ENCODE results near the gene OCA2.
A peak's percentile ranks its signal among the peaks of the same experiment; 100 is the strongest.

OCA2 gene

GRCh38 chr15:27807335-27807734 lies 291.8 kb downstream of the OCA2 start:
- no peak overlapping the region for H3K27ac Mint-ChIP-seq
- peaks cover 8% of the 10 kb centered on the region for H3K9me3 Mint-ChIP-seq
- H3K4me3 Mint-ChIP-seq = no peak overlapping the region
- H3K4me1 Mint-ChIP-seq = no peaks in the 10 kb centered on the region
- no peaks in the 10 kb centered on the region for H3K36me3 Mint-ChIP-seq
- no peak for ATAC-seq
- no peak for DNase-seq (ENCODE audit: low spot score in 2 of 2)

- H3K4me3 Mint-ChIP-seq = no peak overlapping the region
- H3K36me3 Mint-ChIP-seq = no peaks in the 10 kb centered on the region
- ATAC-seq (no peak), DNase-seq (ENCODE audit: low spot score in 2 of 2) (no peak)
- no peak overlapping the region for H3K27ac Mint-ChIP-seq
- H3K9me3 Mint-ChIP-seq = peaks cover 8% of the 10 kb centered on the region
- H3K4me1 Mint-ChIP-seq = no peaks in the 10 kb centered on the region
These were observed 292.7 kb downstream of the OCA2 start for GRCh38 chr15:27806396-27806795.

GRCh38 chr15:27805261-27806220 lies 293.6 kb downstream of the OCA2 start:
- H3K4me1 Mint-ChIP-seq = no peaks in the 10 kb centered on the region
- H3K27ac Mint-ChIP-seq = no peak overlapping the region
- H3K36me3 Mint-ChIP-seq = no peaks in the 10 kb centered on the region
- ATAC-seq = peak; percentile 13
- H3K9me3 Mint-ChIP-seq = peaks cover 8% of the 10 kb centered on the region
- H3K4me3 Mint-ChIP-seq = no peak overlapping the region
- DNase-seq (ENCODE audit: low spot score in 2 of 2) = no peak

- no peaks in the 10 kb centered on the region for H3K4me1 Mint-ChIP-seq
- H3K4me3 Mint-ChIP-seq = no peak overlapping the region
- peaks cover 12% of the 10 kb centered on the region for H3K9me3 Mint-ChIP-seq
- H3K27ac Mint-ChIP-seq = no peak overlapping the region
- no peaks in the 10 kb centered on the region for H3K36me3 Mint-ChIP-seq
- ATAC-seq = no peak
- DNase-seq (ENCODE audit: low spot score in 2 of 2) = no peak
These were observed 294.4 kb downstream of the OCA2 start for GRCh38 chr15:27804569-27805260.

GRCh38 chr15:27798807-27799206 lies 300.3 kb downstream of the OCA2 start:
- no peak overlapping the region for H3K4me3 Mint-ChIP-seq
- H3K9me3 Mint-ChIP-seq = peaks cover 7% of the 10 kb centered on the region
- H3K27ac Mint-ChIP-seq = no peak overlapping the region
- no peaks in the 10 kb centered on the region for H3K36me3 Mint-ChIP-seq
- no peak for DNase-seq (ENCODE audit: low spot score in 2 of 2)
- ATAC-seq = no peak
- H3K4me1 Mint-ChIP-seq = no peaks in the 10 kb centered on the region

- ATAC-seq (no peak), DNase-seq (ENCODE audit: low spot score in 2 of 2) (no peak)
- Mint-ChIP-seq H3K9me3 (peaks cover 7% of the 10 kb centered on the region), H3K27ac (no peak overlapping the region), H3K4me1 (no peaks in the 10 kb centered on the region), H3K36me3 (no peaks in the 10 kb centered on the region), H3K4me3 (no peak overlapping the region)
These were observed 301.4 kb downstream of the OCA2 start for GRCh38 chr15:27797765-27798164.

- DNase-seq (ENCODE audit: low spot score in 2 of 2) (no peak), ATAC-seq (peak; percentile 24)
- Mint-ChIP-seq H3K9me3 (peaks cover 12% of the 10 kb centered on the region), H3K4me3 (no peak overlapping the region), H3K4me1 (no peaks in the 10 kb centered on the region), H3K27ac (no peak overlapping the region), H3K36me3 (no peaks in the 10 kb centered on the region)
These were observed 302.5 kb downstream of the OCA2 start for GRCh38 chr15:27796405-27797320.

GRCh38 chr15:27792756-27793264 lies 306.3 kb downstream of the OCA2 start:
- peaks cover 8% of the 10 kb centered on the region for H3K9me3 Mint-ChIP-seq
- H3K4me3 Mint-ChIP-seq = no peak overlapping the region
- no peak for ATAC-seq

GRCh38 chr15:27790270-27790669 lies 308.8 kb downstream of the OCA2 start:
- H3K4me3 Mint-ChIP-seq = no peak overlapping the region

More at GRCh38 chr15:27792756-27793264, 306.3 kb downstream of the OCA2 start:
- Mint-ChIP-seq H3K27ac (no peak overlapping the region), H3K36me3 (no peaks in the 10 kb centered on the region), H3K4me1 (no peaks in the 10 kb centered on the region)
- DNase-seq (ENCODE audit: low spot score in 2 of 2) = no peak

GRCh38 chr15:27787931-27788330 lies 311.2 kb downstream of the OCA2 start:
- Mint-ChIP-seq H3K36me3 (no peaks in the 10 kb centered on the region), H3K27ac (no peak overlapping the region), H3K9me3 (peaks cover 10% of the 10 kb centered on the region), H3K4me1 (no peaks in the 10 kb centered on the region), H3K4me3 (no peak overlapping the region)
- ATAC-seq (no peak), DNase-seq (ENCODE audit: low spot score in 2 of 2) (no peak)

More at GRCh38 chr15:27790270-27790669, 308.8 kb downstream of the OCA2 start:
- H3K9me3 Mint-ChIP-seq = peaks cover 6% of the 10 kb centered on the region
- H3K36me3 Mint-ChIP-seq = no peaks in the 10 kb centered on the region
- no peak overlapping the region for H3K27ac Mint-ChIP-seq
- no peaks in the 10 kb centered on the region for H3K4me1 Mint-ChIP-seq
- ATAC-seq = no peak
- DNase-seq (ENCODE audit: low spot score in 2 of 2) = no peak

- H3K36me3 Mint-ChIP-seq = no peaks in the 10 kb centered on the region
- no peak overlapping the region for H3K27ac Mint-ChIP-seq
- peaks cover 15% of the 10 kb centered on the region for H3K9me3 Mint-ChIP-seq
- ATAC-seq = no peak
- no peaks in the 10 kb centered on the region for H3K4me1 Mint-ChIP-seq
- no peak for DNase-seq (ENCODE audit: low spot score in 2 of 2)
- H3K4me3 Mint-ChIP-seq = no peak overlapping the region
These were observed 315.0 kb downstream of the OCA2 start for GRCh38 chr15:27784107-27784506.

- DNase-seq (ENCODE audit: low spot score in 2 of 2) = no peak
- no peaks in the 10 kb centered on the region for H3K36me3 Mint-ChIP-seq
- H3K4me1 Mint-ChIP-seq = no peaks in the 10 kb centered on the region
- H3K27ac Mint-ChIP-seq = no peak overlapping the region
- ATAC-seq = no peak
- peaks cover 16% of the 10 kb centered on the region for H3K9me3 Mint-ChIP-seq
- H3K4me3 Mint-ChIP-seq = no peak overlapping the region
These were observed 315.4 kb downstream of the OCA2 start for GRCh38 chr15:27783678-27784077.

GRCh38 chr15:27782125-27782524 lies 317.0 kb downstream of the OCA2 start:
- H3K36me3 Mint-ChIP-seq = no peaks in the 10 kb centered on the region
- peaks cover 16% of the 10 kb centered on the region for H3K9me3 Mint-ChIP-seq
- H3K4me3 Mint-ChIP-seq = no peak overlapping the region
- ATAC-seq = no peak
- no peak for DNase-seq (ENCODE audit: low spot score in 2 of 2)
- no peak overlapping the region for H3K27ac Mint-ChIP-seq
- H3K4me1 Mint-ChIP-seq = no peaks in the 10 kb centered on the region

GRCh38 chr15:27776501-27776900 lies 322.6 kb downstream of the OCA2 start:
- Mint-ChIP-seq H3K4me3 (no peak overlapping the region), H3K36me3 (no peaks in the 10 kb centered on the region), H3K27ac (no peak overlapping the region), H3K9me3 (peaks cover 16% of the 10 kb centered on the region), H3K4me1 (no peaks in the 10 kb centered on the region)
- ATAC-seq = peak; percentile 11
- DNase-seq (ENCODE audit: low spot score in 2 of 2) = no peak

GRCh38 chr15:27774638-27775037 lies 324.5 kb downstream of the OCA2 start:
- Mint-ChIP-seq H3K27ac (no peak overlapping the region), H3K36me3 (no peaks in the 10 kb centered on the region), H3K4me3 (no peak overlapping the region), H3K9me3 (peaks cover 15% of the 10 kb centered on the region), H3K4me1 (no peaks in the 10 kb centered on the region)
- ATAC-seq (no peak), DNase-seq (ENCODE audit: low spot score in 2 of 2) (no peak)
